Stimulated activated naive CD4-positive, alpha-beta T cell treated with Interleukin-2 at 50 U/mL for 16 hours (primary cell): Measurements from ENCODE around the gene MPC1.
"Not testable (repeated sequence)": the region's sequence is repeated elsewhere in the genome, so short reads cannot be mapped to it uniquely, and the experiment has no call there.

Experiments
- DNase-seq: peaks from one replicate; lab custom pipeline; 2025; lab: John Stamatoyannopoulos, UW

Gene MPC1

DNA sequence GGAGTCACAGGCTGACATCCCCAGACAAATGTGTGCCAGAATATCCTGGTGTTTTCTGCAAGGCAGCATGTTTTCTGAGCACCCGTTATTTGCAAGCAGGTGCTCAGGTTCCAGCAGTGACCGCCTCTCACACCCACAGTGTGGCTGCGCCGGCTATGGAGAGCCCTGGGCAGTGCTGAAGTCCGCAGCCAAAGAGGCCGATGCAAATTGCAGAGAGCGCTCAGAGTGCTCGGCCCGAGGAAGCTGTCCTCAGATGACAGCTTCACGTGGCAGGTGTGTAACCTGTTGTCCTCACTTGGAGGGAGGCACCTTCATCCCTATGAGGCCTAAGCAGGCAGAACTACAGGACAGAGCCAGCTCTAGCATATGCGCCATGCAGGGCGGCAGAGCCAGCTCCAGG, 23.5 kb upstream of the MPC1 start:
- DNase-seq: no peak

DNA sequence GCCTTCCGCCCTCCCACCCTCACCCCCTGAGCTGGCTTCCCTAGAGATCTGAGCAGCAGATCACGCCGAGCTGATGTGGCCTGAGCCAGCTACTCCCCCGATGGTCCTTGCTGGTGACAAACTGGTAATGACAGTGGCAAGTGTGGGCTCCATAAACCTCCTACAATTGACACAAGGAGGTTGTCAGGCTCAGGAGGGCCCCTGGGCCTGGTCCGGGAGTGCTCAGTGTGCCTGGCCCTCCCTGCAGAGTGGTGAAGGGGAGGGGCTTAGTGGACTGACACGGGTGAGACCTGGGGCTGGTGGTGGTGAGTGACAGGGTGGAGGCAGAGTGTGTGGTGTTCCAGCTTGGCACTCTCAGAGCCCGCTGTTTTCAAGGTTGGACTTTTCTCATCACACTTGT, 22.6 kb upstream of the MPC1 start:
- no peak for DNase-seq

DNA sequence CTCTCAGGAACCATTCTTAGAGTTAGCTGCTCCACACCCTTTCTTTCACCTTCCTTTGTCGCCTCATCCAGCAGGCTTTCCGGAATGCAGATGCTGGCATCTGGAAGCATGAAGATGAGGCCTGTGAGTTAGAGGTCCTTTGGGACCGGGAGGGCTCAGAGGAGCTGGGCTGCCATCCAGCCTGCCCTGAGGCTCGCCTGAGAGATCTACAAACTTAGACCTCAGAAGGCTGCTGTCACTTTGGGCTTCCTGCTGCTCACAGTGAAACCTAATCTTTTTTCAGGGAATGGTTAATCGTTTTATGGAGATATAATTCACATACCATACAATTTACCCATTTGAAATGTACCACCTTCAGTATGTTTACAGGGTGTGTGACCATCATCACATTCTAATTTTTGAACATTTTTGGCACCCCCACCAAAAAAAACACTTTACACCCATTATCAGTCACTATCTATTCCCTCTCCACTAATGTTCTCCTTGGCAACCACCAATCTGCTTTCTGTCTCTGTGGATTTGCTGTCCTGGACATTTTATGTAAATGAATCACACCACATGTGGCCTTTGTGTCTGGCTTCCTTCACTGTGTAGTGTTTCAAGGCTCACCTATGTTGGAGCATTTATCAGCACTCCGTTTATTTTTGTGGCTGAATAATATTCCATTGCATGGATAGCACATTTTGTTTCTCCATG, 20.0 kb upstream of the MPC1 start:
- no peak for DNase-seq

DNA sequence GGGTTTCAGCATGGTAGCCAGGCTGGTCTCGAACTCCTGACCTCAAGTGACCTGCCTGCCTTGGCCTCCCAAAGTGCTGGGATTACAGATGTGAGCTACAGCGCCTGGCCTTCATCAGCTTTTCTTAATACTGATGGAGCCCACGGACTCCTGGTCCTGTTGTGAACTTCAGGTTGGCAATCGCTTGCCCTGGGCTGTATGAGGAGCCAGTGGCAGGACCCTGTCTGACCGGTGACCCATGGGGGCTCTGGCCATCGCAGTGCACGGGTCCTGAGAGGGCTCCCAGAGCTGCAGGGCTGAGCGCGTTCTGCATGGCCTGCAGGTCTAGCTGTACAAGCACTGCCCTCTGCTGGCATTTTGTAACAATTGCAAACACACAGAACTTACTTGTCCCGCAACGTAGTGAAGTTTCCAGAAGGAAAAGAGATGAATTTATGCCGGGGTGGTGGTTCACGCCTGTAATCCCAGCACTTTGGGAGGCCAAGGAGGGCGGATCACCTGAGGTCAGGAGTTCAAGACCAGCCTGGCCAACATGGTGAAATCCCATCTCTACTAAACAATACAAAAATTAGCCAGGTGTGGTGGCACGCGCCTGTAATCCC, 18.0 kb upstream of the MPC1 start:
- DNase-seq: peak; percentile 22

DNA sequence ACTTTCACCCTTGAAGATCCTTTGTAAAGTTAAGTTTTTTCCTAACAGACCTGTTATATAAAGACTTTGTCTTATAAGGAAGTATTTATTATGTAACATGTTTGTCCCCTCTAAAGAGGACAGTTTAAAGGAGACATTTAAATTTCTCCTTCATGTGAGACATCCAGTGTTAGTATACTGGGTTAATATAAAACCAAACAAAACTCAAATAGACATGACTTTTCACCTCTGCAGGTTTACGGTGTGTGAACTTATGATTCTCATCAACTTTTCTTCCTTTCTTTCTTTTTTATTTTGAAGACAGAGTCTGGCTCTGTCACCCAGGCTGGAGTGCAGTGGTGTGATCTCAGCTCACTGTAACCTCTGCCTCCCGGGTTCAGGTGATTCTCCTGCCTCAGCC, 17.4 kb upstream of the MPC1 start:
- no peak for DNase-seq

DNA sequence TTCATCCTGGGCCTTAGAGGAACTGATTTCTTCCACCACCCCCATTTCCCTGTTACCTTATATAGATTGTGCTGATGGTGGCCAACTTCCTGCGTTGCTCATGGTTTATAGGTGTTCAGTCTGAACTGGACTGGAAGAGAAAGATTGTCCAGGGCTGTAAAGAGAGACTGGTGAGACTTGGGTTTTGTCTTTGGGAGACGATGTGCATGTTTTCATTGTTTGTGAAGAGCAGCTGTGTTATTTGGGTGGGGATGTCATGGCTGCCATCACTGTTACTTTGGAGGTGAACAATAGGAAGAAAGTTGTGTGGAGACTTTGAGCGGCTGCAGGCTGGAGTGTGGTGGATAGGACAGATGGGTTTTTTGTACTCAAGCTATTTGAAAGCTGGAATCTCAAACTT, 15.6 kb upstream of the MPC1 start:
- no peak for DNase-seq

DNA sequence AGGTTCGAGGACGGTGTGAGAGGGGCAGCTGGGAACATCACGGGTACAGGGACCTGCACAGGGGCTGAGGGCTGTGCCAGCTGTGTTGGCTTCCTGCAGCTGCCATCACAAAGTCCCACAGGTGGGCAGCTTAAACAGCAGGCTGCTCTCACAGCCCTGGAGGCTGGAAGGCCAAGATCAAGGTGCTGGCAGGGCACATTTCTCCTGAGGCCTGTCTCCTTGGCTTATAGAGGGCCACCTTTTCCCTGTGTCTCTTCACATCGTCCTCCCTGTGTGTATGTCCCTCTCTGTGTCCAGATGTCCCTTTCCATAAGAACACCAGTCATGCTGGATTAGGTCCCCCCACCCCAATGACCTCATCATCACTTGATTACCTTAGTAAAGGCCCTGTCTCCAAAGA, 15.1 kb upstream of the MPC1 start:
- DNase-seq: no peak

DNA sequence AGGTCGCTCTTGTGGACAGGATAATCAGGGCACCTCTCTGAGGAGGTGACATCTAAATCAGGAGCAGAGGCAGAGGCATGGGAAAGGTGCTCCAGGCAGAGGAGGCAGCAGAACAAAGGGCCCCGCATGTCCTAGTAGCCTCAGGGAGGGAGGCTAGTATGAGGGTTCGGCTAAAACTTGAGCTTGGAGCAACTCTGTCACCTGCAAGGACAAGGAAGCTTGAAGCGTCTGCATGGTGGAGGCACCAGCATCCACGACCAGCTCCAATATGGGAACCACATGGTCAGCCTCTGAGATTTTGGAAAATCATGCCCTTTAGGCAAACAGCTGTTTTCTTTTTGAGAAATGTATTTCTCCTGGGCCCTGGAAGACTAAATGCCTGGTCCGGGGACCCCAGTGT, 13.0 kb upstream of the MPC1 start:
- no peak for DNase-seq

DNA sequence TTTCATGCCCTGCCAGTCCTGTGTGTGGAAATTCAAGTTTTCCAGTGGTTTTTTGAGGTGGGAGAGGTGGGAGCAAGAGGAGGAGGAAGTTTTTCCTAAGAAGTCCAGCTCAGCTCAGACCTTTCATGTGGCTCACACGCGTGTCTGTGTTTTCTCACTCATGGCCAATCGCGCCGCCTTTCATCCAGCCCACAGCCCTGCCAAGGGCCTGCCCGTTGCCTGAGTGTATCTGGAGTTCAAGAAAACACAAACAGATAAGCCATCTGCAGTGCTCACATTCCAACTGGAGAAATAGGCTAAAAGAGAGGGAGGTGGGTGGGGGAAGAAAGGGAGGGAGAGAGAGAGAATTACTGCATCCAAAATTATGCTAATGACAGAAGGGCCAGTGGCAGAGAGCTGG, 12.6 kb upstream of the MPC1 start:
- no peak for DNase-seq

DNA sequence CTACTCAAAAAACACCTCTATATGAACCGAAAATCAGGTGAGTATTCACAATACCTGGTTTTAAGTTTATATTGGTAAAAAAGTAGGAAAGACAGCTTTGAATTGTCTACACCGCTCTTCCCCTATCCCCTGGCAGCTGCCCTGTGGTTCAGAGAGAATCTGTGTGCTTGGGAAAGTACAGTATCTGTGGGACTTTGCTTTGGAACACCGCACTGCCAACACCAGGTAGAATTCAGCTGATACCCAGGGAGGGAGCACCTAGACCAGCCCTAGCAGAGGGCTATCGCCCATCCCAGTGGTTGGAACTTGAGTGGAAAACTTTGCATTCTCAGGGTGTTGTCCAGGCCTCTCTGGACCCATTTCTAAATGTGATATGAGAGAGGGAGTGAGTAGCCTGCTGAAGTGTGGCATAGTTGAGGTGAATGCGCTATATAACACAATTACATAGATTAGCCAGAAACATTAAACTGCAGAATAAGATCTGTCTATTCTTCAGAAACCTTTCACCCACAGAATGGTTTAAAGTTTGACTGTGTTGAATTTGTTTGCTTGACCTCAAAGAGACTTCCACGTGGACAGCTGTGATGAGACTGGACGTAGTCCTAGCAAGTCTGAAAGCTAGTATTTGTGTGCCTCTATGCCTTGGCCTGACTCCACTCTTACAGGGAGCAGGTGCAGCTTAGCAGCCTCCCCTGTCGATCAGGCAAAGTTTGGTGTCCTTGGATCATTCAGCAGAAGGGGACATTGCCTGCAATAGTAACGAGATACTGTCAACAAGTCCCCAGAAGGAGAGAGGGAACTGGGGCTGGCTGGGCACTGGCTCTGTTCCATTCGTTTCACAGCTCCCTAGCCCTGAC, 11.5 kb upstream of the MPC1 start:
- no peak for DNase-seq

DNA sequence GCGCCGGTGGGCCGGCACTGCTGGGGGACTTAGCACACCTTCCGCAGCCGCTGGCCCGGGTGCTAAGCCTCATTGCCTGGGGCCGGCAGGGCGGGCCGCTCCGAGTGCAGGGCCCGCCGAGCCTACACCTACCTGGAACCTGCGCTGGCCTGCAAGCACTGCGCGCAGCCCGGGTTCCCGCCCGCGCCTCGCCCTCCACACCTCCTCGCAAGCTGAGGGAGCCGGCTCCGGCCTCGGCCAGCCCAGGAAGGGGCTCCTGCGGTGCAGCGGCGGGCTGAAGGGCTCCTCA, 10.7 kb upstream of the MPC1 start:
- DNase-seq: no peak

DNA sequence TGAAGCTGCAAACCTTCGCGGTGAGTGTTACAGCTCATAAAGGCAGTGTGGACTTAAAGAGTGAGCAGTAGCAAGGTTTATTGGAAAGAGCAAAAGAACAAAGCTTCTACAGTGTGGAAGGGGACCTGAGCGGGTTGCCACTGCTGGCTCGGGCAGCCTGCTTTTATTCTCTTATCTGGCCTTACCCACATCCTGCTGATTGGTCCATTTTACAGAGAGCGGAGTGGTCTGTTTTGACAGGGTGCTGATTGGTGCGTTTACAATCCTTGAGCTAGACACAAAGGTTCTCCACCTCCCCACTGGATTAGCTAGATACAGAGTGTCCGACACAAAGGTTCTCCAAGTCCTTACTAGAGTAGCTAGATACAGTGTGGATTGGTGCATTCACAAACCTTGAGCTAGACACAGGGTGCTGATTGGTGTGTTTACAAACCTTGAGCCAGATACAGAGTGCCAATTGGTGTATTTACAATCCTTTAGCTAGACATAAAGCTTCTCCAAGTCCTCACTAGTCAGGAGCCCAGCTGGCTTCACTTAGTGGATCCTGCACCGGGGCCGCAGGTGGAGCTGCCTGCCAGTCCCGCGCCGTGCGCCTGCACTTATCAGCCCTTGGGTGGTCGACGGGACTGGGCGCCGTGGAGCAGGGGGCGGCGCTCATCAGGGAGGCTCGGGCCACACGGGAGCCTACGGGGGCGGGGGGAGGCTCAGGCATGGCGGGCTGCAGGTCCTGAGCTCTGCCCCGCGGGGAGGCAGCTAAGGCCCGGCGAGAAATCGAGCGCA, 10.2 kb upstream of the MPC1 start:
- not testable (repeated sequence) for DNase-seq

DNA sequence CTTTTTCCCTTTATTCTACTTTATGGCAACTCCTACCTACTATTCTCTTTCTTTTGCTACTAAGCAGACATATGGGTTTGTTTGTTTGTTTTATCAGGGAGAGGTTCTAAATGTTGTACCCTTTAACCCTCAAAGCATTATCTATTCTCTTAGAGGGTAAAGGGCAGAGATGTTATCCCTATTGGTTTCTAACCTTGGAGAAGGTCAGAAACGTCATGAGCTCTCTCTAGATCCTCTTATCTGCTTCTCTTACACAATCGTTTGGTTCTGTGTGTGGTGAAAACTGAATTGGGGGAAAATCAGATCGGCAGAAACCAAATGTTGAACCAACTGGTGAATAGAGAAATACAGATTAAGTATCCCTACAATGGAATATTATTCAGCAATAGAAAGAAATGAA, 6.4 kb upstream of the MPC1 start:
- DNase-seq: no peak

DNA sequence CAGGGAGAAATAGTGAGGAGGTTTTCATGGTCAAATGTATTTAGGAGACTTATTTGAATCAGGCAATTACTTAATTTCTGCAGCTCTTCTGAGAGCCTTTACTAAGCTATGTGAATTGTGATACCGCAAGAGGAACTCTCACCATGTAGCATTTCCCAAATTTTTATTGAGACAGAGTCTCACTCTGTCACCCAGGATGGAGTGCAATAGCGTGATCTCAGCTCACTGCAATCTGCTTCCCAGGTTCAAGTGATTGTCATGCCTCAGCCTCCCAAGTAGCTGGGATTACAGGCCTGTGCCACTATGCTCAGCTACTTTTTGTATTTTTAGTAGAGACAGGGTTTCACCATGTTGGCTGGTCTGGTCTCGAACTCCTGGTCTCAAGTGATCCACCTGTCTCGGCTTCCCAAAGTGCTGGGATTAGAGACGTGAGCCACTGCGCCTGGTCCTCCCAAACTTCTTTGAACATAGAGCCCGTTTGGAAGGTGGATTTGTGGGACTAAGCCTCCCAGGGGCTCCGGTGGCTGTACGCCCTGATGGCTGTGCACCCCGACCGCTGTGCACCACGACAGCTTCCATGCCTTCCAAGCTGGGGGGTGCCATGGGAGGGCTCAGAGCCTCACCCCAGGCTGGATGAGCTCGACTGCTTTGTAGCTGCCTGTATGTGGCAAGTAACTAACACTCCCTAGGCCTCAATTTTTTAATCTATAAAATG, 5.7 kb upstream of the MPC1 start:
- no peak for DNase-seq

DNA sequence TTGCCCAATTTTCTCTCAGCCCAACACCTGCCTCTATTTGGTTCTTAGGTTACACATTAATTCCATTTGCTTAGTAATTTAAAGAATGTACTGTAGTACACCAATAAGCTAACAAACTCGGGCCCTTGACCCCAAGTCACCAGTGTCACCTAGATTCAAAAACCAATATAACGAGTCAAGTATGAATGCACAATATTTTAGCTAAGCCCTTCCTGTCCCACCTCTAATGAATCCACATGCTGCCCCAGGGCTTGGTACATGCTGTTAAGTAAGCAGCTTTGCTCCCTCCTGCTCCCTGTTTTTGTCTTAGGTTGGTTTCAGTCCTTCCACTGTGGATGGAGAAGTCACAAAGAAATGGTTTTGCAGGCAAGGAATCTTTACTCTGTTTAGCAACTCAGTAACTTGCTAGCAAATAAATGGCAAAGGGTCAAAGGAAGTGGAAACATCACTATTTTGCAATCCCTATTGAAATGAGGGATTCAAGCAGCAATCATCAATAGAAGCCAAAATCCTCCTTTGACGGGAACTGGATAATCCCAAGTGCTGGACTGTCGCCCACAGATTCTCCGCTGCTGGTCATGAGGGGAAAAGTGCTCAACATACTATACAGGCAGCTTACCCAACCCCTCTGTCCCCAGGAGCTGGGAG, 5.0 kb upstream of the MPC1 start:
- DNase-seq: no peak

DNA sequence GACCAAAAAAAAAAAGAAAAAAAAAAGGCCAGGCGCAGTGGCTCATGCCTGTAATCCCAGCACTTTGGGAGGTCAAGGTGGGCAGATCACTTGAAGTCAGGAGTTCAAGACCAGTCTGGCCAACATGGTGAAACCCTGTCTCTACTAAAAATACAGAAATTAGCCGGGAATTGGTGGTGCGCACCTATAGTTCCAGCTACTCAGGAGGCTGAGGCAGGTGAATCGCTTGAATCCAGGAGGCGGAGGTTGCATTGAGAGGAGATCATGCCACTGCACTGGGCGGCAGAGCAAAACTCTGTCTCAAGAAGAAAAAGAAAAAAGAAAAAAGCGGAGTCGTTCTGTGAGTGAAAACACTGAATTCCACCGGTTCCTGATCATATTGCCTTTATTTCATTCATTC, 4.4 kb upstream of the MPC1 start:
- not testable (repeated sequence) for DNase-seq

DNA sequence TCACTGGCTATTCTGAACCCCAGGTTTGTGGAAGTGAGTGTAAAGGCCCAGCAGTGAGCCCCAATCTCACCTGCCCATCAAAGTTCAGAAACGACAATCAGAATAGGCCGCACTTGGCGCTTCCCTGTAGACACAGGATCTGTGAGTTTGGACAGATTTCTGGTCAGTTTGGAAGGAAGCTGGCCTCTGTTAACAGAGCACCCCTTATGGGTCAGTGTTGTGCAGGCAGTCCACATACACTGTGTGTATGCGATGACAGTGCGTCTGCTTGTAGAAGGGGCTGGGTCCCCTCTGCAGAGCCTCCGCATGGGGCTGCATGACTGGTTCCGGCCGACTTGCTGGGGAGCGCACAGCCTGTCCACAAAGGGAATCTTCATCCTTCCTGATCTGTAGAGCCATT, 3.4 kb upstream of the MPC1 start:
- no peak for DNase-seq

DNA sequence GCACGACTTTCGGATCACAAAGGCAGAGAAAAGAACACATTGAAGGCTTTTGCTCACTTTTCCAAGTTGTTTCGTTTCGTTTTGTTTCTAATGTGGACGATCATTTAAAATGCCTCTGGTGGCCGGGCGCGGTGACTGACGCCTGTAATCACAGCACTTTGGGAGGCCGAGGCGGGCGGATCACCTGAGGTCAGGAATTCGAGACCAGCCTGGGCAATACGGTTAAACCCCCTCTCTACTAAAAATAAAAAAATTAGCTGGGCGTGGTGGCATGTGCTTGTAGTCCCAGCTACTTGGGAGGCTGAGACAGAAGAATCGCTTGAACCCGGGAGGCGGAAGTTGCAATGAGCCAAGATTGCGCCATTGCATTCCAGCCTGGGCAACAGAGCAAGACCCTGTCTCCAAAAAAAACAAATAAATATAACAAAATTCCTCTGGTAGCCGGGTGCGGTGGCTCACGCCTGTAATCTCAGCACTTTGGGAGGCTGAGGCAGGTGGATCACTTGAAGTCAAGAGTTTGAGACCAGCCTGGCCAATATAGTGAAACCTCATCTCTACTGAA, 1.1 kb upstream of the MPC1 start:
- peak; percentile 34 for DNase-seq

DNA sequence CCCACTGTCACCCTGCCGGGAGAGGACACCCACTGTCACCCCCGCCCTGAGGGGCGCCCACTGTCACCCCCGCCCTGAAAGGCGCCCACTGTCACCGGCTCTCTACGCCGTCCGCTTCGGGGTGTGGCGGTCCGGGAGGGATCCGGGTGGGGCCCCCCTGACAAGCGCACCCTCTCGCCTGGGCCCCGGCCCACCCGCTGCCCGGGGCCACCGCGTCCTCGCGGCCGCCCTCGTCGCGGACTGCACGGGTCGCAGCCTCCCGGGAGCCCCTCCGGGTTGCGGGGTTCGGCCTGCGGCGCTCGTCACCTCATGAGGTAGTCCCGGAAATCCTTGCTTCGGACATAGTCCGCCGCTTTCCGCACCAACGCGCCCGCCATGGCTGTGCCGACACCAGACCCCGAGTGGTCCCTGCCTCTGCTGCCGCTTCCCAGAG, 224 bp downstream of the MPC1 start:
- no peak for DNase-seq

DNA sequence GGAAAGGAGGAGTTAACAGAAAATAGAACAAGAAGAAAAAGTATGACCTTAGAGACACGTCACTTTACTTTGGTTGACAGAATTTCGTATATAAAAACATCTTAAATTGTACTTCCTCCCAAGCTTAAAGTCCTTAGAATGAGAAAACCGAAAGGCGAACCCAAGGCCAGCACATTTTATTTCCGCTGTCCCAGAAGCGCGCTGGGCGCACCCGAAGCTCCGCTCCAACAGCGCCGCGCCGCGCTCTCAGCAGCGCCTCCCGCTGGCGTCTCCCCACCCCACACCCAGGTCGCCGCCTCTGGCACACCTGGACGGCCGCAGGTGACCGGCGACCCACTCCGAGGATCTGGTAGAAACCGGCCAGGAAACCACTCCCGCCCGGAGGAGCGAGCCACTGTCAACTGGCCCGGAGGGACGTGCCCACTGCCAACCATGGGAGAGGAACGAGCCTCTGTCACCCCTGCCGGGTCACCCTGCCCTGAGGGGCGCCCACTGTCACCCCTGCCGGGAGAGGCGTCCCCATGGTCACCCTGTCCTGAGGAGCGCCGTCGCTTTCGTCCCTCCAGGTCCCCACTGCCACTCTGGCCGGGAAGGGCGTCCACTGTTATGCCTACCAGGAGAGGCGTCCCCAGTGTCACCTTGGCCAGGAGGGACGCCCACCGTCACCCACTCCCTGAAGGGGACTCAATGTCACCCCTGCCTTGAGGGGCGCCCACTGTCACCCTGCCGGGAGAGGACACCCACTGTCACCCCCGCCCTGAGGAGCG, 824 bp downstream of the MPC1 start:
- peak; percentile 66 for DNase-seq

DNA sequence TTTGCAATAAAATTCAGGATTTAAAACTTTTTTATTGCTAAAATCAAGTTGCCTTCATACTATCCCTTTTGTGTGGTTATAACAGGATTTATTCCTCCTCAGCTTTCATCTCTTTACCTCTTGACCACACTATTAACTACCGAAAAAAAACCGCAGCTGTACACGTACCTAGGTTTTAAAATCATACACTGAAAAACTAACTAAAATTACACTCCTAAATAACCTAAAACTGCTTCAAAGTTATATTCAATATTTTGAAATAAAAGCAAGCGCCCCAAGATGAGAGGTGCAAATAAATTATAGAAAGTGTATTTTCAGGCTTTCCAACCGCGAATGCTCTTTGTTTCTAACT, 1.4 kb downstream of the MPC1 start:
- no peak for DNase-seq
